PC-3 (cell line): ENCODE results near the gene WIPF1. TPM values are rescaled to one million over a fixed set of nuclear protein-coding genes. Genes with fewer than 3 reads are reported as not detected.

Experiments used
- ATAC-seq: fragments of 200-7000 bp; cut with Tn5 transposase; 2 replicates; pipeline ENCODE4 v1.9.1; 2020; ENCODE audit warnings: mild to moderate bottlenecking, moderate library complexity
- BruUV-seq: library from RNA; stranded (reverse); fragments of 400-500 nt; replicated peaks from 2 replicates; lab custom pipeline; 2021; lab: Mats Ljungman, UMichigan
- CTCF ChIA-PET: fragments of 300-600 bp; sonication (Branson Sonifier 250); formaldehyde crosslinking; loops from one replicate; lab custom pipeline; 2022; ENCODE audit warnings: antibody characterized with exemption; lab: Charles Lee
- POLR2A ChIA-PET: fragments of 300-600 bp; sonication (Branson Sonifier 250); formaldehyde crosslinking; loops from one replicate; lab custom pipeline; 2022; ENCODE audit warnings: antibody characterized with exemption; ENCODE audit not compliant: unreplicated experiment; lab: Charles Lee
- DNase-seq: peaks from one replicate; pipeline ENCODE4 v3.0.0-alpha.2; 2015
- H2AFZ ChIP-seq: fragments of 300-600 bp; sonication (generic); 2 replicates; pipeline ENCODE4 v1.6.0; 2016; ENCODE audit warnings: antibody characterized with exemption, low read length
- H3F3A ChIP-seq: fragments of 300-600 bp; sonication (generic); one replicate; pipeline ENCODE4 v1.6.0; 2017; ENCODE audit warnings: antibody characterized with exemption, low read length, control low read depth, mild to moderate bottlenecking; ENCODE audit not compliant: unreplicated experiment
- H3K27ac ChIP-seq: fragments of 300-600 bp; sonication (generic); 2 replicates; pipeline ENCODE4 v1.5.1; 2016; ENCODE audit warnings: mild to moderate bottlenecking, low read length
- H3K27me3 ChIP-seq: fragments of 300-600 bp; sonication (generic); 2 replicates; pipeline ENCODE4 v1.6.1; 2016; ENCODE audit warnings: low read length, mixed read lengths
- H3K36me3 ChIP-seq: fragments of 300-600 bp; sonication (generic); 2 replicates; pipeline ENCODE4 v1.6.1; 2016; ENCODE audit warnings: low read depth, mixed run types, low read length, mixed read lengths
- H3K4me1 ChIP-seq: fragments of 300-600 bp; sonication (generic); 2 replicates; pipeline ENCODE4 v1.5.1; 2016; ENCODE audit warnings: low read length; ENCODE audit not compliant: insufficient read depth
- H3K4me2 ChIP-seq: fragments of 300-600 bp; sonication (generic); 2 replicates; pipeline ENCODE4 v1.6.0; 2016; ENCODE audit warnings: low read length
- H3K4me3 ChIP-seq: fragments of 300-600 bp; sonication (generic); 2 replicates; pipeline ENCODE4 v1.5.1; 2016; ENCODE audit warnings: mild to moderate bottlenecking, low read length, mixed read lengths
- H3K79me2 ChIP-seq: fragments of 300-600 bp; sonication (generic); 2 replicates; pipeline ENCODE4 v1.6.1; 2017; ENCODE audit warnings: low read length, mixed read lengths
- H3K9ac ChIP-seq: fragments of 300-600 bp; sonication (generic); 2 replicates; pipeline ENCODE4 v1.6.0; 2016; ENCODE audit warnings: mild to moderate bottlenecking, low read length
- H3K9me2 ChIP-seq: fragments of 300-600 bp; sonication (generic); replicated peaks from 2 replicates; pipeline ENCODE4 v1.6.1; 2016; ENCODE audit warnings: mixed run types, low read length, mixed read lengths
- H3K9me3 ChIP-seq: fragments of 300-600 bp; sonication (generic); 2 replicates; pipeline ENCODE4 v1.6.1; 2016; ENCODE audit warnings: low read length, mixed read lengths
- H4K20me1 ChIP-seq: fragments of 300-600 bp; sonication (generic); 2 replicates; pipeline ENCODE4 v1.6.1; 2016; ENCODE audit warnings: low read length, mixed read lengths
- CTCF ChIP-seq: fragments of 300-600 bp; sonication (generic); conservative IDR thresholded peaks from 2 replicates; pipeline ENCODE4 v1.5.1; 2017; ENCODE audit warnings: antibody characterized with exemption, low read depth, mild to moderate bottlenecking, low read length
- EZH2 ChIP-seq: fragments of 300-600 bp; sonication (generic); IDR thresholded peaks from one replicate; pipeline ENCODE4 v1.6.1; 2017; ENCODE audit warnings: antibody characterized with exemption, mild to moderate bottlenecking, low read length; ENCODE audit not compliant: unreplicated experiment
- EZH2phosphoT487 ChIP-seq: fragments of 300-600 bp; sonication (generic); IDR thresholded peaks from 2 replicates; pipeline ENCODE4 v1.6.1; 2018; ENCODE audit warnings: mild to moderate bottlenecking, antibody characterized with exemption, low read length, borderline replicate concordance
- intact Hi-C: fragments of 100-400 bp; cut with micrococcal nuclease; formaldehyde crosslinking; loops from 2 replicates; pipeline ENCODE4 v1.9.0; 2023
- total RNA-seq: library from RNA; depleted of rRNA; stranded (reverse); fragments of >200 nt; gene quantifications from 2 replicates; pipeline ENCODE4 v1.2.3, GENCODE V29; 2014

The WIPF1 gene
- total RNA-seq, 1 experiment from 2014 or later = 0.29 TPM

GRCh38 chr2:174535757-174536703 lies 61.6 kb downstream of the WIPF1 start:
- no peak overlapping the region for H3K27ac ChIP-seq
- H3K9ac ChIP-seq = no peak overlapping the region
- H3K36me3 ChIP-seq = no peaks in the 10 kb centered on the region
- no peak overlapping the region for H3K4me3 ChIP-seq
- peaks cover 4% of the 10 kb centered on the region; the same call in 1 of the 2 replicates for H3K4me1 ChIP-seq
- ATAC-seq (peak; percentile 54), DNase-seq (peak; percentile 7)
- H3K27me3 ChIP-seq = no peaks in the 10 kb centered on the region
- no peaks in the 10 kb centered on the region for H4K20me1 ChIP-seq
- H3K79me2 ChIP-seq = no peaks in the 10 kb centered on the region
- no peaks in the 10 kb centered on the region for H3F3A ChIP-seq
- intact Hi-C loops = no loop called here
- POLR2A ChIA-PET = no interaction called here
- no peaks in the 10 kb centered on the region for H3K9me3 ChIP-seq
- no peaks in the 10 kb centered on the region for H3K9me2 ChIP-seq
- CTCF ChIA-PET = no interaction called here
- H3K4me2 ChIP-seq = no peak overlapping the region
- TF ChIP-seq CTCF (no peak), EZH2 (no peak), EZH2phosphoT487 (no peak)
- H2AFZ ChIP-seq = no peak overlapping the region
- BruUV-seq = no TSS peak

- no peak for TF ChIP-seq EZH2
- no peak for TF ChIP-seq EZH2phosphoT487
- no peak for TF ChIP-seq CTCF
- H4K20me1 ChIP-seq = no peaks in the 10 kb centered on the region
- no peaks in the 10 kb centered on the region for H3K36me3 ChIP-seq
- H3K4me1 ChIP-seq = peaks cover 4% of the 10 kb centered on the region; the same call in 1 of the 2 replicates
- ChIA-PET POLR2A (no interaction called here), CTCF (no interaction called here)
- no peak overlapping the region for H3K27ac ChIP-seq
- no peaks in the 10 kb centered on the region for H3K9me3 ChIP-seq
- no peaks in the 10 kb centered on the region for H3F3A ChIP-seq
- ATAC-seq (no peak), DNase-seq (no peak)
- no peaks in the 10 kb centered on the region for H3K79me2 ChIP-seq
- H3K27me3 ChIP-seq = no peaks in the 10 kb centered on the region
- H3K9ac ChIP-seq = no peak overlapping the region
- H2AFZ ChIP-seq = no peak overlapping the region
- no peaks in the 10 kb centered on the region for H3K9me2 ChIP-seq
- H3K4me2 ChIP-seq = no peak overlapping the region
- BruUV-seq = no TSS peak
- H3K4me3 ChIP-seq = no peak overlapping the region
- intact Hi-C loops = no loop called here
Measured at GRCh38 chr2:174535083-174535482, 62.5 kb downstream of the WIPF1 start.

GRCh38 chr2:174529916-174530315 lies 67.7 kb downstream of the WIPF1 start:
- no peaks in the 10 kb centered on the region for H3K9me3 ChIP-seq
- no peaks in the 10 kb centered on the region for H4K20me1 ChIP-seq
- H3K4me3 ChIP-seq = no peak overlapping the region
- ATAC-seq = no peak
- H2AFZ ChIP-seq = no peak overlapping the region
- H3K27me3 ChIP-seq = peaks cover 4% of the 10 kb centered on the region
- CTCF ChIA-PET = no interaction called here
- H3K4me2 ChIP-seq = no peak overlapping the region
- no peaks in the 10 kb centered on the region for H3K79me2 ChIP-seq
- no peak for DNase-seq
- H3K36me3 ChIP-seq = no peaks in the 10 kb centered on the region
- H3K9me2 ChIP-seq = no peaks in the 10 kb centered on the region
- H3K27ac ChIP-seq = no peak overlapping the region
- POLR2A ChIA-PET = no interaction called here
- no peaks in the 10 kb centered on the region for H3F3A ChIP-seq
- no peak overlapping the region for H3K9ac ChIP-seq
- H3K4me1 ChIP-seq = peaks cover 4% of the 10 kb centered on the region; the same call in 1 of the 2 replicates
- TF ChIP-seq EZH2phosphoT487 = no peak
- intact Hi-C loops = no loop called here
- BruUV-seq = no TSS peak
